ENCODE results near the gene TNFSF15.

Gene TNFSF15

DNA sequence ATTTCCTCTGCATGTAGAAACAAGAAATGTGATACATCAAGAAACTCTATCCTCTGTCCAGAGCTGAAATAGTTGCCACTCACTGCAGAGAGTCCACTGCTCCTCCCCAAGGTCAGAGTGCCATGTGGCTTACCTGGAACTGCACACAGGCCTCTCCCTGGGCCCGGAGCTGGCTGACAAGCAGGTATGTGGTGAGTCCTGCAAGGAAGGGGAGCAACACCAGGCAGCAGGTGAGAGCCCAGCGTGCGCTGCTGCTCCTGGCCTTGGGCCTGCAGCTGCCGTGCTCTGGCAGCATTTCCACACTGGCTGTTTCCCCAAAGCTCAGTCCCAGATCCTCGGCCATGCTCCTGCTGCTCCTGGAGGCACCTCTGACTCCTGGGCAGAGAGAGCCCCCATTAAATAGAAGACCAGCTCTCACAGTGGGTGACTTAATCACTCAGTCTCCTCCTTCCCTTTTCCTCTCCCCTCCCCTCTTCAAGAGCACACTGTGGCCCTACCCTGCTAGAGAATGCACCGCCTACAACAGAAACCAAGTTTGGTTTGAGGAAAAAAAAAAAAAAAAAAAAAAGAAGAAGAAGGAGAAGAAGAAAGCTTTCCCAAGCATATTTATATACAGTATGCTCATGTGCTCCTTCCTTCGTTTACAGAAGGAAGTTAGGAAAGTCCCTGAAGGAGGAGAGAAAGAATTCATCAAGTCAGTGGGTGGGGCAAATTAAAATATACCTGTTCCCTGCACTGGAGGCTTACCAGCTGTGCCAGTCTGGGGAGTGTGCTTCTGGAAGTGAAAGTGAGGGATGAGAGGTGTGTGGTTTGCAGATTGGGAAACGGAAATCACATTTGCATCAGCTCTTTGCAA lies at the start of gene TNFSF15:
Gene TNFSF15, minus strand, starts transcription at position 370 of the 856 bp plus-strand sequence. Its CDS starts 27 bp downstream, at position 343.
- DNase-seq = peak; percentile 5

- no peak for DNase-seq
Observed at GRCh38 chr9:114855488-114855887, 49.6 kb upstream of the TNFSF15 start.

DNA sequence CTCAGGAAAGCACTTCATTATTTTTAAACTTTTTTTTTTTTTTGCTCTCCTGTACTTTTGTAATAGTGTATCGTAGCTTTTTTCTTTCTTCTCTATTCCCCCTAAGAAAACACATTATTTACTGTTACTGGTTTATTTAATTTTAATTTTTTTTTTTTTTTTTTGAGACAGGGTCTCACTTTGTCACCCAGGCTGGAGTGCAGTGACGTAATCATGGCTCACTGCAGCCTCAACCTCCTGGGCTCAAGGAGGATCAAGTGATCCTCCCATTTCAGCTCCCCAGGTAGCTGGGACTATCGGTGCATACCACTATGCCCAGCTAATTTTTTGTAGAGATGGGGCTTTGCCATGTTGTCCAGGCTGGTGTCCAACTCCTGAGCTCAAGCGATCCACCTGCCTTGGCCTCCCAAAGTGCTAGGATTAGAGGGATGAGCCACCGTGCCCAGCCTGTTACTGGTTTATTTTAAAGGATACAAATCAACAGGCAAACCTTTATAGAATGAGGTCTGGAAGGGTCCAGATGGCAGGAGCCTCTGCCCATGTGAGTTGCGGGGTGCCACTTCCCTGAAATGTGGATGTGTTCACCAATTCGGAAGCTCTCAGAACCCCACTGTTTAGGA lies 49.0 kb upstream of the TNFSF15 start:
- no peak for DNase-seq

DNA sequence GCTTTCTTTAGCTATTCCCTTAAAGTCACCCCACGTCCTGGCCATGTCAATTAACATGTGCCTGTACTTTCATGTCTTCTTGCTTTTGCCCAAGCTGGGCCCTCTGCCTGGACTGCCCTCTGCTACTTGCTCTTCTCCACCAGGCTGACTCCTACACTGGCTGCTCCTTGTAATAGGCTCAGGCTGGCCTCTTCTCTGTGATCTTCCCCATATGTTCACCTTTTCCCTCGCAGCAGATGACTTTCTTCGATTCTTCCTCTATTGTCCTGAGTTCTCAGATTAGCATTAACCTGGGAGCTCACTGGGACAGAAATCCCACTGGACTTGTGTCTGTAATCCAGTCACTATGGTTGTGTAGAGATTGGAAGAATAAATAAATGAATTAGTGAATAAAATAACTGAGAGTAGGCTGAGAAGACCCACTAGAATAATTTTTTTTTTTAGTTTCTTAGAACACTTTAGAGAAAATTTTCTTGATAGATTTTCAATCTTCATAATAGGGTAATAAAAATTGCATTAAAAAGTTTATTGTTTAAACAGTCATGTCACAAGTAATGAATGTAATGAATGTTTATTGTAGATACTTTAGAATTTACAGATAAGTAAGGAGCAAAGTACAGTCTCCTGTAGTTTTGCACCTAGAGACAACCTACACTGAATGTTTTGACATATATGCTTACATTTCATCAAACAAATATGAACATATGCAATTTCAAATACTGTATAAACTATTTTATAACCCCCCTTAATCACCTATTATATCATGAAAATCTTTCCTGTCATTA lies 47.4 kb upstream of the TNFSF15 start:
- DNase-seq = no peak

DNA sequence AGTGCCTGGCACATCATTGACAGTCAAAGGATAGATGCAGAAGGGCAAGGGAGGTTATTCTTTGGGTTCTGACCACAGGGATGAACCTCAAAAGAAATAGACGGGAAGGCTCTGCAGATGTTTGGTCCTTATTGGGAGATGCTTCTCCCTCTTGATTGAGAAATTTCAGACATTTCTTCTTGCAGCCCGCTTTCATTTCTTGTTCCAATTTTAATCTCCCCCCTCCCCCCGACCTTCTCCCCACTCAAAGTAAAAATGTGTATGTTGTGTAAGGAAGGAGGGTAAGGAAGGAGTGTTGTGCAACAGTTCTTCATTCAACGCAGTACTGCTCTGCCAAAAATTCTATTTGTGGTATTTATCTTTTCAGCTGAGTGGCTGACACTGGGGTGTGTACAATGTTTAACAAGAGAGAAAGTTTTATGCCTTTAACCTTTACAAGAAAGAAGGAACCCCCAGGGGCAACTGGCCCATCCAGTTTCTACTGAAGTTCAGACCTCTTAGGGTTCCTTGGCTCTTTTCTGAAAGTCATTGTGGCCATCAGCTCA lies 46.3 kb upstream of the TNFSF15 start:
- no peak for DNase-seq

DNA sequence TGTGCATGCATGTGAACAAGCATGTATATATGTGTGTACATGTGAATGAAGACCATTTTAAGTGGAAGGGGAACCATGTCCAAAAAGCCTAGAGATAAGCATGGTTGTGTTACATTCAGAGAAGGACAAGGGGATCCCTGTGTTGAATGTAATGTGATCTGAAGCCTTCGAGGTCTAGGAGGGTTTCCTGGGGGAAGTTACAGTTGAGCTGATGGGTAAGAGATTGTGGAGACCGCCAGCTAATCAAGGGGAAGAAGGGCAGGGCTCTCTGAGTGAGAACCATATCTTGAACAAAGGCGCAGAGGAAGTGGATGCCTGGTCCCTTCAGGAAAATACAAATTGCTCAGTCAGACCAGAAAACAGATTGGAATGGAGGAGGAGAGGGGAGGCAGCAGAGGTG lies 45.5 kb upstream of the TNFSF15 start:
- no peak for DNase-seq

DNA sequence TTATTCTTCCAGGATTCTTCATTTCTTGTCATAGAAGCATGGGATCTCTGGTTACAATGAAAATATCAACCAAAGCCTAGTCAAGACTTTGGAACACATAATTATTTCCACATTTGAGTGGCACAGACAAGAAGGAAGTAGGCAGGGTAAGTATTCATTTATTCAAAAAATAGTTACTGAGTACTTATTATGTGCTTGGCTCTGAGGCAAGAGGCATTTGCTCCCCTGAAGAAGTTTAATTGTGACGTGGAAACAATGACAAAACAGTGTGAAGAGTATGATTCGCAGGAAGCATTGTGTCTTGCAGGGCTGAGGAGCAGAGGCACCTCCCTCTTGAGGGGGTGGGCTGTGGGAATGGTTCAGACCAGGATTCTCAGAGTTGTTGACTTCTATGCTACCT lies 45.0 kb upstream of the TNFSF15 start:
- DNase-seq = no peak

- no peak for DNase-seq
Observed at GRCh38 chr9:114849450-114849849, 43.6 kb upstream of the TNFSF15 start.

DNA sequence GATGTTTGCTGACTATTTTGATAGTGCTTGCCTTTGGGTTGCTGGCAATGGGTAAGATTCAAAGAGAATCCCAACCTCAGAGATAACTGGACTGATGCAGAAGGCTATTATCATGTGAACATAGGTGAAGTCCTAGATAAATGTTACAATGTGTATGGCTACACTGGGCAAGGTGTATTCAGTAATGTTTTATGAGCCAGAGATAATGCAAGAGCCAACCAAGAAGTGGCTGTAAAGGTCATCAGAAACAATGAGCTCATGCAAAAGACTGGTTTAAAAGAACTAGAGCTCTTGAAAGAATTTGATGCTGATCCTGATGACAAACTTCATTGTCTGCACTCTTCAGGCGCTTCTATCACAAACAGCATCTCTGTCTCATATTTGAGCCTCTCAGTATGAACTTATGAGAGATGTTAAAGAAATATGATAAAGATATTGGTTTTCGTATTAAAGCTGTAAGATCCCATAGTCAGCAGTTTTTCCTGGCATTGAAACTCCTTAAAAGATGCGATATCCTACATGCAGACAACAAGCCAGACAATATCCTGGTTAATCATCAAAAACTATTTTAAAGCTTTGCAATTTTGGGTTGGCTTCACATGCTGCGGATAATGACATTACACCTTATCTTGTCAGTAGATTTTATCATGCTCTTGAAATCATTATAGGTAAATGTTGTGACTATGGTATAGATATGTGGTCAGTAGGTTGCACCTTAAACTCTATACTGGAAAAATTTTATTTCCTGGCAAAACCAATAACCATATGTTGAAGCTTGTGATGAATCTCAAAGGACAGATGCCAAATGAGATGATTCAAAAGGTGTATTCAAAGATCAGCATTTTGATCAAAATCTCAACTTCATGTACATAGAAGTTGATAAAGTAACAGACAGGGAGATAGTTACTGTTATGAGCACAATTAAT lies 41.9 kb upstream of the TNFSF15 start:
- no peak for DNase-seq

DNA sequence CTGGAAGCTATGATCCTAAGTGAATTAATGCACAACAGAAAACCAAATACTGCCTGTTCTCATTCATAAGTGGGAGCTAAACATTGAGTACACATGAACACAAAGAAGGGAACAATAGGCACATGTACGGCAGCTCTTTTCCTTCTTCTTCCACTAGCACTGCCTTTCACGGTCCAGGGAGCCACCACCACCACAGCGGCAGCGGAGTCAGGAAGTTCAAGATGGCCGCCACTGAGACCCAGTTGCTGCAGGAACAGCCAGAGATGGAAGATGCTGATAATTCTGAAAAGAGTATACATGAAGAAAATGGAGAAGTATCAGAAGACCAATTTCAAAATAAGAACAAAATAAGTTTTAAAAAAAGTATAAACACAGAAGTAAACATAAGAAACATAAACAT lies 39.5 kb upstream of the TNFSF15 start:
- DNase-seq = no peak

DNA sequence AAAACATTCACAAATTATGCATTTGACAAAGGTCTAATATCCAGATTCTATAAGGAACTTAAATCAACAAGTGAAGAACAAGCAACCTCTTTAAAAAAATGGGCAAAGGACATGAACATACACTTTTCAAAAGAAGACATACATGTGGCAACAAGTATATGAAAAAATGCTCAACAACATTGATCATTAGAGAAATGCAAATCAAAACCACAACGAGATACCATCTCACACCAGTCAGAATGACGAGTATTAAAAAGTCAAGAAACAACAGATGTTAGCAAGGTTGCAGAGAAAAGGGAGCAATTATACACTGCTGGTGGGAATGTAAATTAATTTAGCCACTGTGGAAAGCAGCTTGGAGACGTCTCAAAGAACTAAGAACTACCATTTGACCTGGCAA lies 38.9 kb upstream of the TNFSF15 start:
- DNase-seq = no peak

GRCh38 chr9:114837923-114838322 lies 32.1 kb upstream of the TNFSF15 start:
- no peak for DNase-seq

GRCh38 chr9:114836769-114837168 lies 30.9 kb upstream of the TNFSF15 start:
- DNase-seq = no peak

- no peak for DNase-seq
Observed at GRCh38 chr9:114834386-114834785, 28.5 kb upstream of the TNFSF15 start.

DNA sequence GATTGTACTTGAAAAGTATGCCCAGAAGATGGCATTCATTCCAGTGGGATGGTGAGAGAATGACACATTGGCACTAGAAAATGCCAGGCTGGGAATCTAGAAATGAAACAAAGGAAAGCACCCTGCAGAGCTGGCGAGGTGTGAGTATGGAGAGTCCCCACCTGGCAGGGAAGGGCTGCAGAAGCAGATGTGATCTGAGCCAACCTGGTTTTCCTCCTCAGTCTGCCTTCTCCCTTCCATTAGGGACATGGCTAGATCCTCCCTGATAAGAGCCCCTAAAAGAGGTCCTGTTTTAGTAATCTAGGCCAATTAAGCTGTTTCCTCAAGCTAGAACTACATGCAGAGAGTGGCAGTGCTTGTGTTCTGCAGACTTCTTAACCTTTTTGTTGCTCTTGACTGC lies 24.7 kb upstream of the TNFSF15 start:
- no peak for DNase-seq

DNA sequence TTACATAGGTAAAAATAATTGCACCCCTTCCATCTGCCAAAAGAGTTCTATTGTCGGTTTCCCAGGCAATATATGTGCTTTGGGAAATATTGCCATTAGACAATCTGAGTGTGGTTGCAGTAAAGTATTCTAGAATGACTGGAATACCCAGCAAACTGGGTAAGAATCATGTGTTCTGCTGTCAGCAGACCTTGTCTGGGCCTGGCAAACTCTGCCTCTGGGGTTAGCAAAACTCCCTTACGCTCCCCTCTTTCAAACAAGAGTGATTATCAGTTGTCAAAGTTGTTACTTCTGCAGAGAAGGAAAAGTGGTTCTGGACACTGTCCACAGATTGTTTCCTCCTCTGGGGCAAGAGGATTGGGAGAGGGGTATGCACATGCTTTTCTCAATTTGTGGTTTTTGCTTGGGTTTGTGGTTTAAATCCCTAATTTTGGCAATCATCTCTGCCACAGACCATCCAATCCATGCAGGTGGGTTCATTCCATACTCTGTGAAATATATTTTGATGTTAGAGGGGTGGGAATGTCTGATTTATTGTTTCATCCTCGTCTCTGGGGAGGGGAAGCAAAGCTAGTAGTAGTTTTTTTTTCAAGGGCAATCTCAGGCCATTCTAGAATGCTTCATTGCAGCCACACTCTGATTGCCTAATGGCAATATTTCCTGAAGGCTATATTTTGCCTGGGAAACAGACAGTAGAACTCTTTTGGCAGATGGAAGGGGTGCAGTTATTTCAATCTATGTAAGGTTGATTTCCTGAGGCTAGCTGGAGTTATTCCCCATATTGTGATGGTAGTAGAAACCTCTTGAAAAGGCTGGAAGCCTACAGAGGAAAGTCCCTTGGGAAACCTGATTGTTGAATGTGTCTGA lies 24.0 kb upstream of the TNFSF15 start:
- no peak for DNase-seq

- no peak for DNase-seq
Observed at GRCh38 chr9:114828303-114828650, 22.4 kb upstream of the TNFSF15 start.

- no peak for DNase-seq
Observed at GRCh38 chr9:114827641-114828302, 21.9 kb upstream of the TNFSF15 start.

DNA sequence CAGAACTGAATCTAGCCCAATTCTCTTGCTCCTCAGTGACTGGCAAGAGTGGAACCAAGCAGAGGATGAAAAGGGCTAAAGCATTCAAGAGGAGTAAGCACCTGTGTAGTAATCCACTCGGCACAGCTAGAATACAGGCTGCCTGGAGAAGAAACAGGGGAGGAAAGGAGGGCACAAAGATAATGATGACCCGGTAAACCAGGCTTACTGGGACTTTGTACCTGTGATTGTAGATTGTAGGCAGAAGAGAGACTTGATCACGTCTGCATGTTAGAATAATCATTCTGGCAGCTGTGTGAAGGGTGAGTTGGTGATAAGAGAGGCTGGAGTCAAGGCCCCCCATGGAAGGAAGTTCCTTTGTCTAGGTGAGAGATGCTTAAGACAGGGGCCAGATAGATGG lies 20.6 kb upstream of the TNFSF15 start:
- DNase-seq = no peak

- DNase-seq = no peak
Observed at GRCh38 chr9:114825126-114825795, 19.4 kb upstream of the TNFSF15 start.
